ENCODE data around the gene CBLL1.

GRCh38 chr7:107788662-107789061, 44.7 kb downstream of the CBLL1 start:
- no peak for TF ChIP-seq REST (IDR thresholded peaks at IDR 0.05; ENCODE audit: borderline replicate concordance)
- no peak for TF ChIP-seq CTCF (IDR thresholded peaks at IDR 0.05; ENCODE audit: poor library complexity, severe bottlenecking)
- no peak for TF ChIP-seq RAD21 (conservative IDR thresholded peaks at IDR 0.05)
